HCT116 (cell line): ENCODE data around the gene BMF. TPM values are rescaled to one million over a fixed set of nuclear protein-coding genes. Genes with fewer than 3 reads are reported as not detected.

ENCODE experiments used
- ATAC-seq: fragments of 200-7000 bp; cut with Tn5 transposase; 2 replicates; pipeline ENCODE4 v1.9.1; 2020; ENCODE audit warnings: mild to moderate bottlenecking, moderate library complexity
- BruUV-seq: library from RNA; stranded (reverse); fragments of 400-500 nt; replicated peaks from 2 replicates; lab custom pipeline; 2021; lab: Mats Ljungman, UMichigan
- CTCF ChIA-PET: fragments of 300-600 bp; sonication (Branson Sonifier 250); formaldehyde crosslinking; loops from one replicate; lab custom pipeline; 2021; ENCODE audit warnings: antibody characterized with exemption; lab: Charles Lee
- POLR2A ChIA-PET: fragments of 300-600, 350-600 bp; sonication (Branson Sonifier 250); formaldehyde crosslinking; loops from one replicate; lab custom pipeline; 2021; ENCODE audit warnings: antibody characterized with exemption; lab: Charles Lee
- RAD21 ChIA-PET, 2 experiments: fragments of 300-600 bp; sonication (Branson Sonifier 250); formaldehyde crosslinking; loops; one replicate each; lab custom pipeline; 2023; ENCODE audit warnings: low total read pairs in 2 of 2; ENCODE audit not compliant: uncharacterized antibody in 2 of 2, unreplicated experiment in 2 of 2, low non-redundant PET in 1 of 2; lab: Charles Lee
- DNase-seq: peaks from one replicate; pipeline ENCODE4 v3.0.0-alpha.2; 2010; ENCODE audit warnings: low read depth, low spot score
- H2AFZ ChIP-seq: fragments of 200-600 bp; shearing (Covaris generic), sonication (generic); 2 replicates; pipeline ENCODE4 v1.6.1; 2017; ENCODE audit warnings: low read depth, mixed run types, mixed read lengths, antibody characterized with exemption, low read length; ENCODE audit not compliant: poor library complexity, severe bottlenecking
- H3K27ac ChIP-seq: 2 replicates; pipeline ENCODE4 v1.5.1; 2012; ENCODE audit warnings: low read depth, low read length
- H3K27me3 ChIP-seq: fragments of 200-600 bp; sonication (generic); 2 replicates; pipeline ENCODE4 v1.6.1; 2016; ENCODE audit warnings: mixed run types, low read length, mixed read lengths; ENCODE audit not compliant: insufficient read depth
- H3K36me3 ChIP-seq, 2 experiments: fragments of 200-500 bp in 1 of 2; fragments of 200-600 bp in 1 of 2; sonication (Bioruptor generic) in 1 of 2; sonication (generic) in 1 of 2; 2 replicates each; pipeline versions ENCODE4 v1.5.1 to v1.6.1; 2014 to 2016; ENCODE audit warnings: low read length in 2 of 2, inconsistent platforms in 1 of 2, mixed read lengths in 1 of 2, mixed run types in 1 of 2; ENCODE audit not compliant: insufficient read depth in 2 of 2, control insufficient read depth in 1 of 2
- H3K4me1 ChIP-seq, 2 experiments: fragments of 200-600 bp in 1 of 2; sonication (generic) in 1 of 2; 2 replicates each; pipeline versions ENCODE4 v1.5.1 to v1.6.1; 2012 to 2017; ENCODE audit warnings: low read length in 2 of 2, inconsistent platforms in 1 of 2, mild to moderate bottlenecking in 1 of 2, mixed read lengths in 1 of 2, mixed run types in 1 of 2, moderate library complexity in 1 of 2; ENCODE audit not compliant: insufficient read depth in 2 of 2, control insufficient read depth in 1 of 2
- H3K4me2 ChIP-seq: fragments of 200-600 bp; sonication (generic); 2 replicates; pipeline ENCODE4 v1.6.1; 2017; ENCODE audit warnings: mixed run types, low read length, mixed read lengths
- H3K4me3 ChIP-seq, 2 experiments: fragments of 200-600 bp in 1 of 2; sonication (generic) in 1 of 2; replicated peaks in 1 of 2; 2 replicates each; pipeline ENCODE4 v1.5.1; 2011 to 2016; ENCODE audit warnings: low read length in 2 of 2, control low read depth in 1 of 2, low read depth in 1 of 2, mild to moderate bottlenecking in 1 of 2, mixed read lengths in 1 of 2, mixed run types in 1 of 2
- H3K79me2 ChIP-seq: fragments of 200-600 bp; sonication (generic); 2 replicates; pipeline ENCODE4 v1.6.1; 2017; ENCODE audit warnings: mild to moderate bottlenecking, mixed run types, low read length, moderate library complexity, mixed read lengths; ENCODE audit not compliant: insufficient read depth
- H3K9ac ChIP-seq: fragments of 200-600 bp; sonication (generic); 2 replicates; pipeline ENCODE4 v1.6.1; 2016; ENCODE audit warnings: low read length, mixed read lengths
- H3K9me2 ChIP-seq: fragments of 200-600 bp; sonication (generic), shearing (Covaris generic); 2 replicates; pipeline ENCODE4 v1.6.1; 2017; ENCODE audit warnings: mixed run types, mild to moderate bottlenecking, moderate library complexity; ENCODE audit not compliant: insufficient read depth
- H3K9me3 ChIP-seq, 2 experiments: fragments of 200-500 bp in 1 of 2; fragments of 200-600 bp in 1 of 2; sonication (Bioruptor generic) in 1 of 2; sonication (generic) in 1 of 2; 2 replicates each; pipeline ENCODE4 v1.6.1; 2014 to 2017; ENCODE audit warnings: low read length in 2 of 2, mixed read lengths in 2 of 2, inconsistent platforms in 1 of 2, low read depth in 1 of 2, mild to moderate bottlenecking in 1 of 2, mixed run types in 1 of 2, moderate library complexity in 1 of 2; ENCODE audit not compliant: control insufficient read depth in 1 of 2, insufficient read depth in 1 of 2
- H4K20me1 ChIP-seq: fragments of 200-600 bp; sonication (generic), shearing (Covaris generic); 2 replicates; pipeline ENCODE4 v1.6.1; 2017; ENCODE audit warnings: mixed run types, mild to moderate bottlenecking, moderate library complexity; ENCODE audit not compliant: insufficient read depth
- ATF3 ChIP-seq: IDR thresholded peaks from 2 replicates; pipeline ENCODE4 v1.6.1; 2012
- CBX3 ChIP-seq: IDR thresholded peaks from 2 replicates; pipeline ENCODE4 v1.6.1; 2012; ENCODE audit warnings: low read depth
- CEBPB ChIP-seq: IDR thresholded peaks from 2 replicates; pipeline ENCODE4 v1.6.1; 2012; ENCODE audit warnings: low read depth
- EGR1 ChIP-seq: IDR thresholded peaks from 2 replicates; pipeline ENCODE4 v1.6.1; 2012; ENCODE audit warnings: low read depth
- ELF1 ChIP-seq: IDR thresholded peaks from 2 replicates; pipeline ENCODE4 v1.6.1; 2012; ENCODE audit warnings: low read depth, borderline replicate concordance
- EZH2phosphoT487 ChIP-seq: fragments of 200-600 bp; IDR thresholded peaks from 2 replicates; pipeline ENCODE4 v1.6.1; 2018; ENCODE audit warnings: antibody characterized with exemption, borderline replicate concordance
- JUND ChIP-seq: IDR thresholded peaks from 2 replicates; pipeline ENCODE4 v1.6.1; 2012
- POLR2AphosphoS5 ChIP-seq: IDR thresholded peaks from 2 replicates; pipeline ENCODE4 v1.6.1; 2011; ENCODE audit warnings: mild to moderate bottlenecking, low read depth, low read length, moderate library complexity
- RAD21 ChIP-seq: IDR thresholded peaks from 2 replicates; pipeline ENCODE4 v1.6.1; 2012; ENCODE audit warnings: low read depth, mild to moderate bottlenecking
- SIN3A ChIP-seq: IDR thresholded peaks from 2 replicates; pipeline ENCODE4 v1.6.1; 2012; ENCODE audit warnings: low read depth
- SP1 ChIP-seq: IDR thresholded peaks from 2 replicates; pipeline ENCODE4 v1.6.1; 2012; ENCODE audit warnings: low read depth
- SRF ChIP-seq: IDR thresholded peaks from 2 replicates; pipeline ENCODE4 v1.6.1; 2012; ENCODE audit warnings: low read depth
- TCF7L2 ChIP-seq: IDR thresholded peaks from 2 replicates; pipeline ENCODE4 v1.7.0; 2011; ENCODE audit warnings: borderline replicate concordance, inconsistent platforms; ENCODE audit not compliant: insufficient read depth, insufficient read length; ENCODE audit errors: extremely low read depth
- YY1 ChIP-seq: IDR thresholded peaks from 2 replicates; pipeline ENCODE4 v1.6.1; 2011; ENCODE audit warnings: low read length, low read depth, moderate library complexity, mild to moderate bottlenecking; ENCODE audit not compliant: insufficient replicate concordance; ENCODE audit errors: extremely low read depth
- ZBTB33 ChIP-seq: IDR thresholded peaks from 2 replicates; pipeline ENCODE4 v1.6.1; 2011; ENCODE audit warnings: mild to moderate bottlenecking, low read length, moderate library complexity; ENCODE audit not compliant: insufficient replicate concordance; ENCODE audit errors: extremely low read depth
- intact Hi-C: fragments of 100-400 bp; cut with micrococcal nuclease; formaldehyde crosslinking; loops from 2 replicates; pipeline ENCODE4 v1.10.0; 2022
- total RNA-seq: library from RNA; stranded (reverse); gene quantifications from one replicate; pipeline ENCODE4 v1.2.1, GENCODE V29; 2021; ENCODE audit not compliant: unreplicated experiment
- TF ChIP-seq, protein P1 (sequence below): IDR thresholded peaks from 2 replicates; pipeline ENCODE4 v1.6.1; 2012
- TF ChIP-seq, protein P2 (sequence below), 3 experiments: fragments of 200-600 bp in 1 of 3; sonication (generic) in 1 of 3; IDR thresholded peaks in 2 of 3; conservative IDR thresholded peaks in 1 of 3; 2 replicates each; pipeline ENCODE4 v1.5.1; 2012 to 2017; ENCODE audit warnings: low read depth in 2 of 3, low read length in 2 of 3, antibody characterized with exemption in 1 of 3, borderline replicate concordance in 1 of 3, control low read depth in 1 of 3, mild to moderate bottlenecking in 1 of 3, mixed read lengths in 1 of 3, mixed run types in 1 of 3, moderate library complexity in 1 of 3; ENCODE audit not compliant: insufficient read depth in 1 of 3
- TF ChIP-seq, protein P3 (sequence below): IDR thresholded peaks from 2 replicates; pipeline ENCODE4 v1.6.1; 2012; ENCODE audit warnings: low read depth

The BMF gene
- total RNA-seq, 1 experiment from 2014 or later = 1.0 TPM

- Histone ChIP-seq H4K20me1 (no peaks in the 10 kb centered on the region), H3K36me3 (no peaks in the 10 kb centered on the region), H3K79me2 (no peaks in the 10 kb centered on the region), H3K9me3 (no peaks in the 10 kb centered on the region), H3K4me3 (peak overlapping the region; percentile 5 to 48), H3K9me2 (no peaks in the 10 kb centered on the region), H2AFZ (peak overlapping the region; percentile 24), H3K4me2 (peak overlapping the region; percentile 69), H3K27me3 (no peaks in the 10 kb centered on the region), H3K9ac (peak overlapping the region; percentile 35), H3K27ac (peak overlapping the region; percentile 55), H3K4me1 (peaks cover 50 to 64% of the 10 kb centered on the region in 2 experiments)
- ChIA-PET RAD21 (no interaction called here), CTCF (interaction anchor here (4.4 kb wide), 1 partner anchor 9 kb away, joined by 25 read pairs; the partner anchor contains the start of gene BMF), POLR2A (interaction anchor here (1.0 to 1.4 kb wide), 2 partner anchors 10 to 17 kb away, joined by 3 to 5 read pairs; partner anchors contain the start of gene BMF)
- DNase-seq (no peak), ATAC-seq (peak; percentile 83)
- intact Hi-C loops = no loop called here
- BruUV-seq = no TSS peak
- no peak for TF ChIP-seq CEBPB
- peak; percentile 50 for TF ChIP-seq SP1
- TF ChIP-seq RAD21 = 0 out of 2 replicates have a peak, but pooled peaks have one; percentile 12
- no peak for TF ChIP-seq CBX3
- TF ChIP-seq ELF1 = no peak
- no peak for TF ChIP-seq ZBTB33
- no peak for TF ChIP-seq EGR1
- peak; percentile 37 for TF ChIP-seq TCF7L2
- TF ChIP-seq, protein P1, sequence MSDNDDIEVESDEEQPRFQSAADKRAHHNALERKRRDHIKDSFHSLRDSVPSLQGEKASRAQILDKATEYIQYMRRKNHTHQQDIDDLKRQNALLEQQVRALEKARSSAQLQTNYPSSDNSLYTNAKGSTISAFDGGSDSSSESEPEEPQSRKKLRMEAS = peak; percentile 21; the same call in 1 of the 2 replicates
- no peak for TF ChIP-seq EZH2phosphoT487
- TF ChIP-seq JUND = peak; percentile 74
- TF ChIP-seq, protein P2, sequence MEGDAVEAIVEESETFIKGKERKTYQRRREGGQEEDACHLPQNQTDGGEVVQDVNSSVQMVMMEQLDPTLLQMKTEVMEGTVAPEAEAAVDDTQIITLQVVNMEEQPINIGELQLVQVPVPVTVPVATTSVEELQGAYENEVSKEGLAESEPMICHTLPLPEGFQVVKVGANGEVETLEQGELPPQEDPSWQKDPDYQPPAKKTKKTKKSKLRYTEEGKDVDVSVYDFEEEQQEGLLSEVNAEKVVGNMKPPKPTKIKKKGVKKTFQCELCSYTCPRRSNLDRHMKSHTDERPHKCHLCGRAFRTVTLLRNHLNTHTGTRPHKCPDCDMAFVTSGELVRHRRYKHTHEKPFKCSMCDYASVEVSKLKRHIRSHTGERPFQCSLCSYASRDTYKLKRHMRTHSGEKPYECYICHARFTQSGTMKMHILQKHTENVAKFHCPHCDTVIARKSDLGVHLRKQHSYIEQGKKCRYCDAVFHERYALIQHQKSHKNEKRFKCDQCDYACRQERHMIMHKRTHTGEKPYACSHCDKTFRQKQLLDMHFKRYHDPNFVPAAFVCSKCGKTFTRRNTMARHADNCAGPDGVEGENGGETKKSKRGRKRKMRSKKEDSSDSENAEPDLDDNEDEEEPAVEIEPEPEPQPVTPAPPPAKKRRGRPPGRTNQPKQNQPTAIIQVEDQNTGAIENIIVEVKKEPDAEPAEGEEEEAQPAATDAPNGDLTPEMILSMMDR (IDR thresholded peaks at IDR 0.05 in 2 of 3, conservative IDR thresholded peaks at IDR 0.05 in 1 of 3; ENCODE audit: borderline replicate concordance in 1 of 3, insufficient read depth in 1 of 3, low read depth in 2 of 3, low read length in 2 of 3) = no peak
- TF ChIP-seq SRF = no peak; the same call in 1 of the 2 replicates
- TF ChIP-seq SIN3A = no peak
- TF ChIP-seq POLR2AphosphoS5 = no peak
- TF ChIP-seq ATF3 = no peak
- TF ChIP-seq, protein P3, sequence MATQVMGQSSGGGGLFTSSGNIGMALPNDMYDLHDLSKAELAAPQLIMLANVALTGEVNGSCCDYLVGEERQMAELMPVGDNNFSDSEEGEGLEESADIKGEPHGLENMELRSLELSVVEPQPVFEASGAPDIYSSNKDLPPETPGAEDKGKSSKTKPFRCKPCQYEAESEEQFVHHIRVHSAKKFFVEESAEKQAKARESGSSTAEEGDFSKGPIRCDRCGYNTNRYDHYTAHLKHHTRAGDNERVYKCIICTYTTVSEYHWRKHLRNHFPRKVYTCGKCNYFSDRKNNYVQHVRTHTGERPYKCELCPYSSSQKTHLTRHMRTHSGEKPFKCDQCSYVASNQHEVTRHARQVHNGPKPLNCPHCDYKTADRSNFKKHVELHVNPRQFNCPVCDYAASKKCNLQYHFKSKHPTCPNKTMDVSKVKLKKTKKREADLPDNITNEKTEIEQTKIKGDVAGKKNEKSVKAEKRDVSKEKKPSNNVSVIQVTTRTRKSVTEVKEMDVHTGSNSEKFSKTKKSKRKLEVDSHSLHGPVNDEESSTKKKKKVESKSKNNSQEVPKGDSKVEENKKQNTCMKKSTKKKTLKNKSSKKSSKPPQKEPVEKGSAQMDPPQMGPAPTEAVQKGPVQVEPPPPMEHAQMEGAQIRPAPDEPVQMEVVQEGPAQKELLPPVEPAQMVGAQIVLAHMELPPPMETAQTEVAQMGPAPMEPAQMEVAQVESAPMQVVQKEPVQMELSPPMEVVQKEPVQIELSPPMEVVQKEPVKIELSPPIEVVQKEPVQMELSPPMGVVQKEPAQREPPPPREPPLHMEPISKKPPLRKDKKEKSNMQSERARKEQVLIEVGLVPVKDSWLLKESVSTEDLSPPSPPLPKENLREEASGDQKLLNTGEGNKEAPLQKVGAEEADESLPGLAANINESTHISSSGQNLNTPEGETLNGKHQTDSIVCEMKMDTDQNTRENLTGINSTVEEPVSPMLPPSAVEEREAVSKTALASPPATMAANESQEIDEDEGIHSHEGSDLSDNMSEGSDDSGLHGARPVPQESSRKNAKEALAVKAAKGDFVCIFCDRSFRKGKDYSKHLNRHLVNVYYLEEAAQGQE = no peak
- TF ChIP-seq YY1 = no peak
These were observed 10.0 kb downstream of the BMF start for GRCh38 chr15:40098489-40099261.
